Upper lobe of right lung (tissue), 1 donor: Measurements from ENCODE around the gene GRHPR. TPM values are rescaled to one million over a fixed set of nuclear protein-coding genes. Genes with fewer than 3 reads are reported as not detected.

Experiments used
- ATAC-seq: fragments of 200-7000 bp; cut with Tn5 transposase; one replicate; pipeline ENCODE4 v1.9.1; 2020; ENCODE audit warnings: mild to moderate bottlenecking, moderate library complexity
- DNase-seq: peaks from one replicate; pipeline ENCODE4 v3.0.0-alpha.2; 2020
- H3K27ac ChIP-seq: fragments of 200-600 bp; one replicate; pipeline ENCODE4 v1.8.0; 2022
- H3K27me3 ChIP-seq: fragments of 200-600 bp; one replicate; pipeline ENCODE4 v1.8.0; 2022; ENCODE audit warnings: mild to moderate bottlenecking
- H3K36me3 ChIP-seq: fragments of 200-600 bp; one replicate; pipeline ENCODE4 v1.8.0; 2022
- H3K4me1 ChIP-seq: fragments of 200-600 bp; one replicate; pipeline ENCODE4 v1.8.0; 2022
- H3K4me3 ChIP-seq: fragments of 200-600 bp; one replicate; pipeline ENCODE4 v1.8.0; 2022; ENCODE audit warnings: mild to moderate bottlenecking
- H3K9me3 ChIP-seq: fragments of 200-600 bp; one replicate; pipeline ENCODE4 v1.8.0; 2022
- CTCF ChIP-seq: fragments of 200-600 bp; IDR thresholded peaks from one replicate; pipeline ENCODE4 v1.8.0; 2022; ENCODE audit warnings: antibody characterized with exemption
- intact Hi-C: fragments of 100-400 bp; cut with DNase I; formaldehyde crosslinking; loops from one replicate; pipeline ENCODE4 v1.11.0; 2022
- total RNA-seq: library from RNA; stranded (reverse); fragmentation: NEBNext Ultra II Directional; extraction: Animal tissue kit (Norgen Biotek cat#: 25700); gene quantifications from one replicate; pipeline ENCODE4 v1.2.1, GENCODE V29; 2021
- donor health status: DM: no; HTN: yes; CAD: no; lungs with severe emphysema.

Gene GRHPR
- total RNA-seq, 1 donor from 2014 or later, result 65.0 TPM

DNA sequence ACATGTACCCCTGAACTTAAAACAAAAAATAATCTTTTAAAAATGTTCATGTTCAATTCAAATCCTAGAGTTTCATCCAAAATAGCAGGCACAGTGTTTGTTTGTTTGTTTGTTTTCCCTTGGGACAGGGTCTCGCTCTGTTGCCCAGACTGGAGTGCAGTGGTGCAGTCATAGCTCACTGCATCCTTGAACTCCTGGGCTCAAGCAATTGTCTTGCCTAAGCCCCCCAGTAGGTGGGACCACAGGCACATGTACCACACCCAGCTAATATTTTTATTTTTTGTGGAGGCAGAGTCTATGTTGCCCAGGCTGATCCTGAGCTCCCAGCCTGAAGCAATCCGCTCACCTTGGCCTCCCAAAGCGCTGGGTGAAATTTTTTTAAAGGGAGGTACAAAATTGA is 58.3 kb downstream of the GRHPR start:
- intact Hi-C loops, result no loop called here
- TF ChIP-seq CTCF, result no peak
- H3K4me1 ChIP-seq, result no peaks in the 10 kb centered on the region
- ATAC-seq, result no peak
- no peaks in the 10 kb centered on the region for H3K36me3 ChIP-seq
- H3K27me3 ChIP-seq, result peaks cover 3% of the 10 kb centered on the region
- no peaks in the 10 kb centered on the region for H3K9me3 ChIP-seq
- no peak for DNase-seq
- no peak overlapping the region for H3K27ac ChIP-seq
- H3K4me3 ChIP-seq, result no peak overlapping the region

GRCh38 chr9:37485389-37486255 is 63.1 kb downstream of the GRHPR start, which contains the start of gene POLR1E:
Gene POLR1E (plus strand): TSS chr9:37485948. CDS start chr9:37486048, 100 bp downstream.
- Histone ChIP-seq H3K27ac (peak within 1 kb of the TSS; percentile 55), H3K4me1 (peaks cover 16% of the 10 kb centered on the region), H3K4me3 (peak within 1 kb of the TSS; percentile 68), H3K9me3 (no peaks in the 10 kb centered on the region), H3K27me3 (peaks cover 2% of the 10 kb centered on the region), H3K36me3 (peaks cover 18% of the 10 kb centered on the region)
- peak; percentile 98 for DNase-seq
- TF ChIP-seq CTCF, result no peak
- intact Hi-C loops, result no loop called here
- peak; percentile 100 for ATAC-seq

- DNase-seq (no peak), ATAC-seq (no peak)
- Histone ChIP-seq H3K36me3 (peaks cover 24% of the 10 kb centered on the region), H3K27me3 (no peaks in the 10 kb centered on the region), H3K4me1 (peaks cover 16% of the 10 kb centered on the region), H3K9me3 (no peaks in the 10 kb centered on the region), H3K4me3 (peak overlapping the region; percentile 68), H3K27ac (peak overlapping the region; percentile 55)
- intact Hi-C loops, result no loop called here
- TF ChIP-seq CTCF, result no peak
Observed at GRCh38 chr9:37486256-37486615, 63.7 kb downstream of the GRHPR start.

Other genes starting within 250 kb of the GRHPR start
- gene ZBTB5, start 42.8 kb downstream of the GRHPR start, total RNA-seq, result 10.1 TPM
- gene POLR1E, start 63.3 kb downstream of the GRHPR start, total RNA-seq, result 16.6 TPM
- gene FBXO10, start 153.7 kb downstream of the GRHPR start, total RNA-seq, result 8.0 TPM
- gene TOMM5, start 169.9 kb downstream of the GRHPR start, total RNA-seq, result 60.7 TPM
- gene FRMPD1, start 228.3 kb downstream of the GRHPR start, total RNA-seq, result not detected